WI38 (cell line): ENCODE results near the gene PTPN5.

ENCODE experiments used
- H3K4me3 ChIP-seq: 2 replicates; pipeline ENCODE4 v1.5.1; 2011; ENCODE audit warnings: low read depth, mild to moderate bottlenecking, control low read depth, low read length
- CTCF ChIP-seq: IDR thresholded peaks from 2 replicates; pipeline ENCODE4 v1.5.1; 2012; ENCODE audit warnings: low read depth, mild to moderate bottlenecking, control low read depth, low read length

The PTPN5 gene

GRCh38 chr11:18704045-18704645 is 87.5 kb downstream of the PTPN5 start:
- no peak for TF ChIP-seq CTCF
- no peak overlapping the region for H3K4me3 ChIP-seq

- TF ChIP-seq CTCF, result no peak
- H3K4me3 ChIP-seq, result no peak overlapping the region
These were observed 88.4 kb downstream of the PTPN5 start for GRCh38 chr11:18703001-18703763.

GRCh38 chr11:18701614-18702216 is 89.9 kb downstream of the PTPN5 start:
- no peak overlapping the region for H3K4me3 ChIP-seq
- TF ChIP-seq CTCF, result no peak

GRCh38 chr11:18700872-18701271 is 90.7 kb downstream of the PTPN5 start:
- TF ChIP-seq CTCF, result no peak
- H3K4me3 ChIP-seq, result no peak overlapping the region

- no peak for TF ChIP-seq CTCF
- H3K4me3 ChIP-seq, result no peak overlapping the region
These were observed 91.2 kb downstream of the PTPN5 start for GRCh38 chr11:18700375-18700774.

GRCh38 chr11:18699848-18700261 is 91.7 kb downstream of the PTPN5 start:
- TF ChIP-seq CTCF, result no peak

GRCh38 chr11:18699269-18699596 is 92.4 kb downstream of the PTPN5 start:
- no peak for TF ChIP-seq CTCF
- H3K4me3 ChIP-seq, result peak overlapping the region; percentile 63

More at GRCh38 chr11:18699848-18700261, 91.7 kb downstream of the PTPN5 start:
- H3K4me3 ChIP-seq, result no peak overlapping the region; the same call in 1 of the 2 replicates
